ENCODE measurements around the gene WDR83.
"Not testable (repeated sequence)": the region's sequence is repeated elsewhere in the genome, so short reads cannot be mapped to it uniquely, and the experiment has no call there.

Gene WDR83

GRCh38 chr19:12687496-12688196 lies 21.0 kb downstream of the WDR83 start, which contains the start of gene GNG14:
TSS of gene GNG14 (plus strand) at chr19:12687998. CDS start at chr19:12688049, 51 bp downstream.
- DNase-seq (ENCODE audit: low read depth) = no peak

- DNase-seq (ENCODE audit: low read depth) = no peak
Observed at GRCh38 chr19:12689012-12689411, 22.4 kb downstream of the WDR83 start.

GRCh38 chr19:12689581-12690216 lies 23.1 kb downstream of the WDR83 start:
- DNase-seq (ENCODE audit: low read depth) = no peak

GRCh38 chr19:12692960-12693359 lies 26.4 kb downstream of the WDR83 start:
- DNase-seq (ENCODE audit: low read depth) = no peak

DNA sequence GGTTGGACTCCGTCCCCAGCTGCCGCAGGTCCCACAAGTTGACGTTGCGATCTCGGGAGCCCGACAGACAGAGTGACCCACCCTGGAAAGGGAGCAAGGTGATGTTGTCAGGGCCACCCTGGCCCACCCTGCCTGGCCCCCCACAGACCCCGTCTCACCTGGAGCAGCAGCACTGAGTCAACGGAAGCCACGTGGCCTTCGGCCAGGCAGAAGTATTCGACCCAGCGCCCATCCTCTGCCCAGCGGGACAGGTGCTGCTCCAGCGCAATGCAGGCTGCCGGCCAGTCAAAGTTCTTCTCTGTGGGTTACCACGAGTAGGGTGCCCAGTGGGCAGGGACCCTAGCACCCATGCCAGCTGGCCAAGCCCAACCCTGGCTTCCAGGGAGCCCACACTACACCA lies 28.0 kb downstream of the WDR83 start:
- DNase-seq (ENCODE audit: low read depth) = no peak

GRCh38 chr19:12695096-12695495 lies 28.5 kb downstream of the WDR83 start:
- no peak for DNase-seq (ENCODE audit: low read depth)

DNA sequence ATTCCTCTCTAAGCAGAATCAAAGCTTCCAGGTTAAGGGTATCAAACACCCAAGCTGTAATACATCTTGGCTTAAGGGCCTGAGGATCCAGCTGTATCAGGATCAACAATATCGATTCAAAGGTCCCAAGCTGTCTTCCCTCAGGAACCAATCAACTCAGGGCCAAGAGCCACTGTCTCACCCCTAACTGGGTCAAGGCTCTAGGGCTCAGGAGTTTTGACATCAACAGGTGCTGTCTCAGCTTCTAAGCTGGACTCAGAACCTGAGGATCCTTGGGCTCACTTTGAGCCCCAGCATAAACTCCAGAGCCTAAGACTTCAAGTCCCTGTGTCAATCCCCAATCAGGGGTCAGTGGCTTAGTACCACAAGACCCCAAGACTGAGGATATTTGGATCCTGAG lies 28.9 kb downstream of the WDR83 start:
- DNase-seq (ENCODE audit: low read depth) = no peak

DNA sequence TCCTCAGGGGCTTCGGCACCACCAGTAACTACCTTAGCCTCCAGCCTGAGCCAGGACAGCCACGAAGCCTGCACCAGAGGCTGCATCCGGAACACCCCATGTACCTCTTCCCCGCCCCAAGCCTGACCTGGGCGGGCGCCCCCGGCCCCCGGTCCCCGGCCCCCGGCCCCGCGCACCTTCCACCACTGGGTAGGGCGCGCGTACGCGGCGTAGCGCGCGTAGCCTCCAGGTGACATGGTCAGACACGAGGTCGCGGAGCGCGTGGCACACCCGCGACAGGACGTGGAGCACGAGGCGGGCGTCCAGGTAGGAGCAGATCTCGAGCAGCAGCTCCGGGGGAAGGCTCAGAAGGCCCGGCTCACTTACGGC lies 29.4 kb downstream of the WDR83 start:
- DNase-seq (ENCODE audit: low read depth) = no peak

GRCh38 chr19:12696366-12697335 lies 30.0 kb downstream of the WDR83 start, which contains the start of gene FBXW9:
TSS of gene FBXW9 (minus strand) at chr19:12696631. CDS start at chr19:12696581, 50 bp downstream.
- DNase-seq (ENCODE audit: low read depth) = peak; percentile 97

- DNase-seq (ENCODE audit: low read depth) = not testable (repeated sequence)
Observed at GRCh38 chr19:12697425-12697824, 30.8 kb downstream of the WDR83 start.

GRCh38 chr19:12698138-12698537 lies 31.5 kb downstream of the WDR83 start:
- no peak for DNase-seq (ENCODE audit: low read depth)

DNA sequence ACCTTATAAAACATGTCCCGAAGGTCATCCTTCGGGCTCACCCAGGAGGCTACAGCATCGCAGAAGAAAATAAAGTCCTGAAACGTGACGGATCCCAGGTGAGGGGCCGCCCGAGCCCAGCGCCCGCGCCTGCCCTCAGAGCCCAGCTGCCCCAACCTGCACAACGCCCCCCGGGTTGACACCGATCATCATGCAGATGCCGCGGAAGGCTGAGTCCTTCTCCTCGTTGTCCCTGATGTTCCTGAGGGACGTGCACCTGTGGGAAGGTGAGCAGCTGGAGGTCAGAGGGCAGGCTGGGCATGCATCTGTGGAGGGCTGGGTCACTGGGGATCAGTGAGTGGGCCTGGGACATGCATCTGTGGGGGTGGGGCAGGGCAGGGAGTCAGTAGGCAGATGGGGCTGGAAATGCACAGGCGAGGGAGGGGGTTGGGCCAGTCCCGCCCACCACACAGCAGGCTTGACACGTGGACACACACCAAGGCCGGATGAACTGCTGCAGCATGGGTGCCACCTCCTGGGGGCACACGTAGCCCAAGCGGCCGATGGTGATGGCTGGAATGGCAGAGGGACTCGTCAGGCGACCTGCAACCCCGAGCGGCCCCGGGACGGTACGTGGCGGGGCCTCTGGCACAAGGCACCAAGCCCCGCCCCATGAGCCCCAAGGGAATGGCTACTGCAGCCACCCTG lies 35.1 kb downstream of the WDR83 start:
- DNase-seq (ENCODE audit: low read depth) = no peak

GRCh38 chr19:12703046-12703445 lies 36.4 kb downstream of the WDR83 start:
- no peak for DNase-seq (ENCODE audit: low read depth)

DNA sequence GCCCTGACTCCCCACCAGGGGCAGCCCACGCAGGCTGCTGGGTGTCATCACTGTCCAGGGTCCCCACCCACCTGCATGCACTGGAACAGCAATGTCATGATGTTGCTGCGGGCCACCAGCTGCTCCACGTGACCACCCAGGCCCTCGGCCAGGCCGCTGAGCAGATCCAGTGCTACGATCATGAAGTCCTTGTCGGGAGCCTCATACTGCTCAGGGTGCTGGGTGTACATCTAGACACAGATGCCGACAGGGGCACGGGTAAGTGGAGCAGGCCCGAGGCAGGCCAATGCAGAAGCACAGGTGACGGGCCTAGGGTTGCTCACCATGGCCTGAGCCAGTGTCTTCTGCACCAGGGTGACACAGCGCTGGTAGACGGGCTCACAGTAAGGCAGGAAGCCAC lies 38.6 kb downstream of the WDR83 start:
- DNase-seq (ENCODE audit: low read depth) = no peak

GRCh38 chr19:12705654-12706331 lies 39.2 kb downstream of the WDR83 start:
- DNase-seq (ENCODE audit: low read depth) = no peak

DNA sequence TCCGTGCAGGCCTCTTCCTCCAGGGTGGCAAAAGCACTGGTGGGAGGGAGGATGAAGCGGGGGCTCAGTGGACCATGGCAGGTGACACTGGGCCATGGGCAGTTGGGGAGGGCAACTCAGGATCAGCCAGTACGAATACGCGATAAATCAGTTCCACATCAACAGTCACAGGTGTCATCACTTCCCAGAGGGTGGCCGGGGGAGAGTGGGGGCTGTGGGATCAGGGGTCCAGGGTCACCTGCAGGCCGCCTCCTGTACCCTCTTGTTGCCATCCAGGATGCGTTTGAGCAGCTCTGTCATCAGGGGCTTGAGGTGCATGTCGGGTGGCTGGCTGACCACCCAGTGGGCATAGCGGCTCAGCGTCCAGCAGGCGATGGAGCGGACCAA lies 39.7 kb downstream of the WDR83 start:
- DNase-seq (ENCODE audit: low read depth) = no peak

GRCh38 chr19:12708641-12709040 lies 42.0 kb downstream of the WDR83 start:
- no peak for DNase-seq (ENCODE audit: low read depth)

DNA sequence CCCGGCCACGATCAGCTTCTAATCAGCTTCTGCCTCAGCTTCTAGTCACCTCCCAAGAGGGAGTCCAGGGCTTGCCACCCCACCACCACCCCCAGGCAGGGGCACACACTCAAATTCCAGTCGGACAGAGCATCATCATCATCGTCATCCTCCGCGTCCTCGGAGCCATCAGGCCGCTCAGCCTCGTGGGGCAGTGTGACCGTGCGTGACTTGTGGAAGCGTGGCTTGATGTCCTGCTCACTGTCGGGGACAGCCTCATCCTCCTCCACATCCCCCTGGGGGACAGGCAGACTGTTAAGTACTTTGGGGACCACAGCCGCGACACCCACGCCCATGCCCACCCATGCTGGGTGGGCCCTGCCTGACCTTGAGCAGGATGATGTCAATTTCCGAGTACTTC lies 44.6 kb downstream of the WDR83 start:
- DNase-seq (ENCODE audit: low read depth) = no peak

- DNase-seq (ENCODE audit: low read depth) = not testable (repeated sequence)
Observed at GRCh38 chr19:12712077-12712476, 45.5 kb downstream of the WDR83 start.

DNA sequence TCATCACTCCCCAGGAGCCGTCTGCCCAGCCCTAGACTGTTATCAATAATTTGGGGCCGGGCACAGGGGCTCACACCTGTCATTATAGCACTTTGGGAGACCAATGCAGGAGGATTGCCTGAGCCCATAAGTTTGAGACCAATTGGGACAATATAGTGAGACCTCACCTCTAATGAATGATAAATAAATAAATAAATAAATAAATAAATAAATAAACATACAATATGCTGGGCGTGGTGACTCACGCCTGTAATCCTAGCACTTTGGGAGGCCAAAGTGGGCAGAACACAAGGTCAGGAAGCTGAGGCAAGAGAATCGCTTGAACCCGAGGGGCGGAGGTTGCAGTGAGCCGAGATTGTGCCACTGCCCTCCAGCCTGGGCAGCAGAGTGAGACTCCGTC lies 46.7 kb downstream of the WDR83 start:
- DNase-seq (ENCODE audit: low read depth) = not testable (repeated sequence)

DNA sequence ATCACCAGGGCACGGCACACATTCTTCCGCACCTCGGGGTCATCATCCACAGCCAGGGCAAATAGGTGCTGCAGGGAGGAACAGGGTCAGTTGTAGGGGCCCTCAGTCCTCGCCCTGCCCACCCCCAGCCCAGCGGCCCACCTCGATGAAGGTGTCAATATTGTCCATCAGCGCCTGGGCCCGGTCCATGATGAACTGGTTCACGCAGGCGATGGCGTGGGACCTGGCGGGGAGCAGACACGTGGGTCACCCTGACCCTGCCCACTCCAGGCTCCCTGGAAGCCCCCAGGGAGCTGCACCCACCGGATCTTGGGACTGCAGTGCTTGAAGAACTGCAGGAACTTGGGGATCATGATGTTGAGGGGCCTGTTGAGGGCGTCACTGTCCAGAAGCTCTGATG lies 48.5 kb downstream of the WDR83 start:
- DNase-seq (ENCODE audit: low read depth) = no peak
